ENCODE measurements around the gene FAAP20.

Gene FAAP20

GRCh38 chr1:2224631-2225428 is 30.3 kb upstream of the FAAP20 start:
- no peak overlapping the region for H3K4me3 ChIP-seq (ENCODE audit: low read depth, low read length)
- DNase-seq (ENCODE audit: low read depth), result no peak
- no peak for TF ChIP-seq CTCF (IDR thresholded peaks at IDR 0.05; ENCODE audit: low read depth, low read length, missing control alignments)

DNA sequence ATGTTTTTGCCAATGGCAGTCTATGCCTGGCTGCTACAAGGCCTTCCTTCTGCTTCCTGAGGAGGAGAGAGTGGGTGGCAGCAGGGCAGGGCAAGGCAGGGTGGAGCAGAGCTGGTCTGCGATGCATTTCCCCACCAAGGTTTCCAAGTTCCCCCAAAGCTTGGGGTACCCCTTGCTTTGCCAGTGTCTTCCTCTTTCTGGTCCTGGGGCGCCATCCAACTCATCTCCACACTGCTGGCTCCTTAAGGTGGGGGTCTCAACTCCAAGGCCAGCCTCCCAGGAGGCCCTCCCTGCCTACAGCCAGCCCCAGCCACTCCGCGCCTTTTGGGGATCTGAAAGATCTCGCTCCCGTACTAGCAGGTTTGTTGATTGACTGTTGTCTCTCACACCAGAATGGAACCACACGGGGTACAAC is 29.6 kb upstream of the FAAP20 start:
- no peak for DNase-seq (ENCODE audit: low read depth)
- TF ChIP-seq CTCF (IDR thresholded peaks at IDR 0.05; ENCODE audit: low read depth, low read length, missing control alignments), result no peak
- H3K4me3 ChIP-seq (ENCODE audit: low read depth, low read length), result no peak overlapping the region

GRCh38 chr1:2221271-2221670 is 26.7 kb upstream of the FAAP20 start:
- no peak for DNase-seq (ENCODE audit: low read depth)
- TF ChIP-seq CTCF (IDR thresholded peaks at IDR 0.05; ENCODE audit: low read depth, low read length, missing control alignments), result no peak
- H3K4me3 ChIP-seq (ENCODE audit: low read depth, low read length), result no peak overlapping the region

GRCh38 chr1:2216767-2217058 is 22.1 kb upstream of the FAAP20 start:
- TF ChIP-seq CTCF (IDR thresholded peaks at IDR 0.05; ENCODE audit: low read depth, low read length, missing control alignments), result no peak
- H3K4me3 ChIP-seq (ENCODE audit: low read depth, low read length), result no peak overlapping the region
- DNase-seq (ENCODE audit: low read depth), result no peak

DNA sequence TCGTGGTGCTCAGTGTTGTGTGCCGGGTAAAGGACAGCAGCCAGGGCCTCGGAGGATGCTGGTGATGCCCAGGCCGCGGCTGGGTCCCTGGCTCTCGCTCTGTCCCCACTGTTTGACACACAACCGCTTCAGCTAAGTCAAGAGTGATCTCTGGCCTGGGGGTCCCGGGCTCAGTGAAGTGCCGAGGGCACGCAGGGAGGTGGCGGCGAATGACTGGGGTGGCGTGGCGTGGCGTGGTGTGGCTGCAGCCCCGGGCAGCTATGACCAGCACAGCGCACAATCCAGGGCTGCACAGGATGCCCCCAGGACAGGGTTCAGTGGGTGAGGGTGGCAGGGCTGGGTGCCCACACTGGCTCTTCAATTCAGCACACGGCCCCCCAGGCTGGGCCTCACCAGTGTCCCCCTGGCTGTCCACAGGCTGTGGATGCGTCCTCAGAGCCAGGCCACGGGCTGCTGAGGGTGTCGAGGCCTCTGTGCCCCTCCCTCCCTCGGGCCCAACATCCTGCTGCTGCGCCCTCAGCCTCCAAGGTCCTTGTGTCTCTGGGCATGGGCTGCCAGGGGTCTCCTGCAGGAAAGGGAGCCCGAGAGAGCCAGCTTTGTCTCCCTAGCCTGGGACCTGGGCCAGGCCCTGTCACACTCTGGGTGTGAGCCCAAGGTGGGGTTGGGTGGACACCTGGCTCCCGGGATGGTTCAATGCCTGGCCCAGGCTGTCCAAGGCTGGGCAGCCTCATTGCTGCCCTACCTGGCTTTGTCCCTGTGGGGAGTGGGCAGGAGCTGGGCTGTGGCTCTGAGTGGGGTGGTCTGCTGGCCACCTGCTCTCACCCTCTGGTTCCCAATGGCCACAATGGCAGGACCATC is 21.6 kb upstream of the FAAP20 start:
- no peak for TF ChIP-seq CTCF (IDR thresholded peaks at IDR 0.05; ENCODE audit: low read depth, low read length, missing control alignments)
- DNase-seq (ENCODE audit: low read depth), result no peak
- no peak overlapping the region for H3K4me3 ChIP-seq (ENCODE audit: low read depth, low read length)

- no peak overlapping the region for H3K4me3 ChIP-seq (ENCODE audit: low read depth, low read length)
- no peak for DNase-seq (ENCODE audit: low read depth)
- no peak for TF ChIP-seq CTCF (IDR thresholded peaks at IDR 0.05; ENCODE audit: low read depth, low read length, missing control alignments)
Measured at GRCh38 chr1:2215329-2215728, 20.8 kb upstream of the FAAP20 start.

Data from GM12864 (cell line).